Fibroblast of pulmonary artery (primary cell): ENCODE results near the gene COL25A1.

Source experiments
- DNase-seq: peaks from one replicate; pipeline ENCODE4 v3.0.0-alpha.2; 2010; ENCODE audit warnings: low read depth
- H3K4me3 ChIP-seq: replicated peaks from 2 replicates; pipeline ENCODE4 v1.5.1; 2011; ENCODE audit warnings: low read depth, mild to moderate bottlenecking, control low read depth, low read length, moderate library complexity
- CTCF ChIP-seq: IDR thresholded peaks from 2 replicates; pipeline ENCODE4 v1.5.1; 2011; ENCODE audit warnings: mild to moderate bottlenecking, control low read depth, low read length, inconsistent platforms; ENCODE audit errors: missing control alignments

COL25A1 gene

GRCh38 chr4:109275066-109275745, 27.3 kb downstream of the COL25A1 start:
- no peak overlapping the region for H3K4me3 ChIP-seq
- no peak for TF ChIP-seq CTCF
- no peak for DNase-seq

- no peak overlapping the region for H3K4me3 ChIP-seq
- DNase-seq: no peak
- TF ChIP-seq CTCF: no peak
Observed at GRCh38 chr4:109266891-109267290, 35.6 kb downstream of the COL25A1 start.

DNA sequence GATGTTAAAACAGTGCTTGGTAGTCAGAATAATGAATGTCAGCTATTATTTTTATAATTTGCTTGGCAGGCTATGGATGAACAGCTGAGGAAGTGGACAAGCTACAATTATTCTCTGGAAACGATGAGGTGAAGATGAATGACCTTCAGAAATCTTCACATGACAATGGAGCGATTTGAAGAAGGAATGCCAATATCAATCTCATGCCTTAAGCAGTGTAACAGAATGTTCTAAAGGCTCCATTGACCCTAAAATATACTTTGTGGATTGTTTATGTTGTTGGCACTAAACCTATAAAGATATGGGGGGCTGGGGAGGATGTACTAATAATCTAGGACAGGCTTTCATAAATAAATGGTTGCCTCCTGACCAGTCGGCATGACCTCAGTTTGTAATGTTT, 36.2 kb downstream of the COL25A1 start:
- TF ChIP-seq CTCF: no peak
- H3K4me3 ChIP-seq: no peak overlapping the region
- no peak for DNase-seq

- DNase-seq: no peak
- no peak for TF ChIP-seq CTCF
- H3K4me3 ChIP-seq: no peak overlapping the region
Observed at GRCh38 chr4:109263721-109264120, 38.7 kb downstream of the COL25A1 start.

DNA sequence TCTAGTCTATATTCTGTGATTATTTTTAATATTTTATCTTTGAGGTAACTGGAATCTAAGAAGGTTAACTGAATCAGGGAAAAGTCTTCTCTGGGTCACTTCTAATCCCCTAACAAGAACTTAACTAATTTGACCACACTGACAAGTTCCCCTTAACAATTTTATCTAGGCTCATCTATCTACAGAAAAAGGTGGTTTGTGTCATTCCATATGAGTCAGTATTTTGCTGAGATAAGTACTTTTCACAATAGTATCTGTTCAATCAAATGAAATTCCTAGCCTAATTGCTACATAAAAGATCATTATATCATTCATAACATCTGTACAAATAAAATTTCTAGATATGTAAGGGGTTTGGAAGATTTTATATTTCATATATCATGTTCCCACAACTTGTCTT, 45.6 kb downstream of the COL25A1 start:
- H3K4me3 ChIP-seq: no peak overlapping the region
- no peak for TF ChIP-seq CTCF
- DNase-seq: no peak

DNA sequence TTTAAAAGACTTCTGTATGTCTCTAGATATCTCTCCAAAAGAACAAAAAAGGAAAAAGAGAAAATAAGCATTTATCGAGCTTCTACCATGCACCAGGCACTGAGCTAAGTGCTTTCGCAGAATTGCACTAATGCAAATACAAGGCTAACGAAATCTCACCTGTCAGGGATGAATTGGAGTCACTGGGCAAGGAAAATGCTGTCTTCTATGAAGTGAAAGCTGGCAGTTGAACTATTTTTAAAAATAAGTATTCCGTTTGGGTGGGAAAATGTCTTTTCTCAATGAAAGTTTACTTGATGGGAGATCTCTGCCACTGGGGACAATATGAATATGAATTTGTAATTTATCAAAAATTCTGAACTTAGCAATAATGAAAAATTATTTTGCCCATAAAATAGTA, 47.6 kb downstream of the COL25A1 start:
- no peak for TF ChIP-seq CTCF
- H3K4me3 ChIP-seq: no peak overlapping the region
- no peak for DNase-seq

DNA sequence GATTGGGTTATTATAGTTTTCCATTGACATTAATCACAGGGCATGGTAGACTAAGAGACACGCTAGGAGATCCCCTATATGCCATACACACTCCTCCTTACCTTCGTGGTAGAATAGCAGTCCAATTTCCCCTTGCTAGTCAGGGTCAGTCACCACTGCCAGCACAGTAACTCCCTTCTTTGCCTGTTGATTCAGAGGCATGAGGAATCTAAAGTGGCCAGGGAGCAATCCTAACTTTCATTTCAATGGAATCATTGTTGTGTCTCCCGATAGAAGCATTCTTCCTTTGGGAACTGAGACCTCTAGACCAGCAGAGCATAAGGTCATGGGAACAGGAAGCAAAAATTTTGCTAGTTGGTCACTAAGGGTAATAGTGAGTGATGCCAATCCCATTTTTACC, 51.1 kb downstream of the COL25A1 start:
- DNase-seq: no peak
- no peak for TF ChIP-seq CTCF
- H3K4me3 ChIP-seq: no peak overlapping the region
